Stimulated activated CD4-positive, alpha-beta T cell treated with anti-CD3 and anti-CD28 coated beads, Interleukin-1b, Interleukin-23, amount 100 ng/mL, for 4 hours (primary cell): Measurements from ENCODE around the gene WDR13.
A peak's percentile ranks its signal among the peaks of the same experiment; 100 is the strongest.
"Not testable (repeated sequence)": the region's sequence is repeated elsewhere in the genome, so short reads cannot be mapped to it uniquely, and the experiment has no call there.

Source experiments
- DNase-seq, 2 donors: peaks; one replicate each; pipeline ENCODE4 v3.0.0-alpha.2; 2020; ENCODE audit warnings: low read depth in 2 of 2

Gene WDR13

GRCh38 chrX:48592971-48593370 is 4.3 kb upstream of the WDR13 start:
- no peak for DNase-seq

DNA sequence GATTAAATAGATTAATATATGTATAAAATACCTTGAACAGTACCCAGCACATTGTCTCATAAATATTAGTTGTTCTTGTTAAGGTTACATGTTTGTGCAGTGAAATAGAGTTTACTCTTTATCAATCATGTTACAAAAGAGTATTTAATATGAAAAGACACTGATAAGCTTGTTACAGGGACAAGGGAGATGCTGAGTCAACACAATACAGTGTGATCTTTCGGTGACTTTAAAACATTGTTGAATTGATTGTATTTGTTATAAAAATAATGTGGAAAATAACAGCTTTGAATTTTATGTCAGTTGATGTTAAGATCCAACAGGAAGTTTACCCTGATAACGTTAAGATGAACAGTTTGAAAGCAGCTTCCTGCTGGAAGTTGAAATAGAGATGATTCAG is 1.4 kb upstream of the WDR13 start:
- DNase-seq = no peak

DNA sequence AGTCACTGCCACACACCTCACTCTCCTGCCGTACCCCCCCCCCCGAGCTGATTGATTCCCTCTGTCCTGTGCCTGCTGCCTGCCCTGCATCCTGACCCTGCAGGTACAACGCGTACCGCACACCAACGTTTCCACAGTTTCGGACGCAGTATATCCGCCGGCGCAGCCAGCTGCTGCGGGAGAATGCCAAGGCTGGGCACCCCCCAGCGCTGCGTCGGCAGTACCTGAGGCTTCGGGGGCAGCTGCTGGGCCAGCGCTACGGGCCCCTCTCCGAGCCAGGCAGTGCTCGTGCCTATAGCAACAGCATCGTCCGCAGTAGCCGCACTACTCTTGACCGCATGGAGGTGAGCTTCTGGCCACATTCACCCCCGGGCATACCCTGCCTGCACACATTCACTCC is 1.3 kb downstream of the WDR13 start:
- DNase-seq = no peak

DNA sequence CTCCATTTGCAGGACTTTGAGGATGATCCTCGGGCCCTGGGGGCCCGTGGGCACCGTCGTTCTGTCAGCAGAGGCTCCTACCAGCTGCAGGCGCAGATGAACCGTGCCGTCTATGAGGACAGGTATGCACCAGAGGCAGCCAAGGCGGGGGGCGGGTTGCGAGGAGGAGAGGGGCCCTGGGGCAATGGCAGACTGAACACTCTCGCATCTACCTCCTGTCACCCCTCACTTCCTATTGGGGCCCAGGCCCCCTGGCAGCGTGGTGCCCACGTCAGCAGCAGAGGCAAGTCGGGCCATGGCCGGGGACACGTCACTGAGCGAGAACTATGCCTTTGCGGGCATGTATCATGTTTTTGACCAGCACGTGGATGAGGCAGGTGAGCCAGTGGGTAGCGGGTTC is 2.0 kb downstream of the WDR13 start:
- DNase-seq = no peak

DNA sequence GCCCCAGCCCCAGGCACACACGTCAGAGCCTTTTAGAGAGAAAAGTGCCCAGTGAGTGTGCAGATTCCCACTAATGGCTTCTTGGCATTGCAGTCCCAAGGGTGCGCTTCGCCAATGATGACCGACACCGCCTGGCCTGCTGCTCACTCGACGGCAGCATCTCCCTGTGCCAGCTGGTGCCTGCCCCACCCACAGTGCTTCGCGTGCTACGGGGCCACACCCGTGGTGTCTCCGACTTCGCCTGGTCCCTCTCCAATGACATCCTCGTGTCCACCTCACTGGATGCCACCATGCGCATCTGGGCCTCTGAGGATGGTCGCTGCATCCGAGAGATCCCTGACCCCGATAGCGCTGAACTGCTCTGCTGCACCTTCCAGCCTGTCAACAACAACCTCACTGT is 2.9 kb downstream of the WDR13 start:
- no peak for DNase-seq

DNA sequence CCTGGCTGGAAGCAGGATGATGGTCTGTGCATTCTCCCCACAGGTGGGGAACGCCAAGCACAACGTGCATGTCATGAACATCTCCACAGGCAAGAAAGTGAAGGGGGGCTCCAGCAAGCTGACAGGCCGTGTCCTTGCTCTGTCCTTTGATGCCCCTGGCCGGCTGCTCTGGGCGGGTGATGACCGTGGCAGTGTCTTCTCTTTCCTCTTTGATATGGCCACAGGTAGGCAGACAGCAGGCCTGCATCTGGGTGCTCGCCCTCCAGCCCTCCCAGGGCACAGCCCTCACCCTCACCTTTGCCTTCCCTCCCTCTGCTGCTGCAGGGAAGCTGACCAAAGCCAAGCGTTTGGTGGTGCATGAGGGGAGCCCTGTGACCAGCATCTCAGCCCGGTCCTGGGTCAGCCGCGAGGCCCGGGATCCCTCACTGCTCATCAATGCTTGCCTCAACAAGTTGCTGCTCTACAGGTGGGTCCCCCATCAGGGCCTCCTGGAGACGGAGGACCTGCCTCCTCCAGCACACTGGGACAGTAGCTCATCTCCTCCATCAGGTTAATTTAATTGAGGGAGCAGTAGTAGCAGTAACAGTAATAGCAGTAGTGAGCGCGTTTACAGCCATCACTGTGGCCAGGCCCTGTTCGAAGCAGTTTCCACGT is 4.6 kb downstream of the WDR13 start:
- DNase-seq = no peak

GRCh38 chrX:48604701-48605100 is 7.4 kb downstream of the WDR13 start:
- no peak for DNase-seq

DNA sequence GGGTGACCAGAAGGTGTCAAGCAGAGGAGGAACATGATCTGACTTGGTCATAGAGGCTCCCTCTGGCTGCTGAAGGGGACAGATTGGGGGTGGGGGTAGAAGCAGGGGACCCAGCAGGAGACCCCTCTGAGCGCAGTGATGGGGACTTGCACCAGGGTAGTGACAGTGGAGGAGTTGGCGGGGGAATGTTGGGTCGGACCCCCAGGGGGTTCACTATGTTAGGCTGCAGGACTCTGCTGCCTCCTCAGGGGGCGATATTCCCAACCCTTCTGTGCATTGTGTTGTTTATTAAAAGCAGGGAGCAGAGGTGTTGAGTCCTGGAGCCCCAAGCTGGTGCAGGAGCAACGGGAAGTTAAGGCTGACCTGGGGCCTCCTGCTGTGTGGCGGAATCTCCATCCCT is 8.8 kb downstream of the WDR13 start:
- no peak for DNase-seq

- DNase-seq = no peak
These were observed 14.4 kb downstream of the WDR13 start for GRCh38 chrX:48611703-48612102.

DNA sequence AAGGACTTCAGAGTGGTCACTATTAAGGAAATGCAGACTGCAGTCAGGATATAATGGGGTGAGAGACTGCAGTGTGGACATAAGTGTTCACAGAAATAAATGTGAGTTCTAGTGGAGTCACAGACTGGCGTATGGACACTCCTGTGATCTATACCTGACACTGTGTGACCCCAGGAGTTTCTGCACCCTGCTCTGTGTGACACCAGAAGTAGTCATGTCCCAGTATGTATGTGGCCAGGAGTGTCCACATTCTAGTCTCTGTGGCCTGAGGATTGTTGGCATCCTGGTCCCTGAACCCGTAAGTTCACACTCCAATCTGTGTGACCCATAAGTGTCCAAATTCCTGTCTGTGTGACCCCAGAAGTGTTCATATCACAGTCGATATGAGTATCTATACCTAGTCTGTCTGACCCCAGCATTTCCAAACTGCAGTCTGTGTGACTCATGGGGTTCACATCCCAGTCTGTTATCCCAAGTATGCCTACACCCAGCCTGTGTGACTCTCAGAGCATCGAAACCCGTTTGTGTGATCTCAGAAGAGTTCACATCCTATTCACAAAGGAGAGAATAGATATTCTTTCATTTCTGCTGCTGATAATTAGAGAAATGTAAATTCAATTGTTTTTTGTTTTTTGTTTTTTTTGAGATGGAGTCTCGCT is 16.3 kb downstream of the WDR13 start:
- no peak for DNase-seq

- DNase-seq = no peak
These were observed 19.3 kb downstream of the WDR13 start for GRCh38 chrX:48616576-48616975.

DNA sequence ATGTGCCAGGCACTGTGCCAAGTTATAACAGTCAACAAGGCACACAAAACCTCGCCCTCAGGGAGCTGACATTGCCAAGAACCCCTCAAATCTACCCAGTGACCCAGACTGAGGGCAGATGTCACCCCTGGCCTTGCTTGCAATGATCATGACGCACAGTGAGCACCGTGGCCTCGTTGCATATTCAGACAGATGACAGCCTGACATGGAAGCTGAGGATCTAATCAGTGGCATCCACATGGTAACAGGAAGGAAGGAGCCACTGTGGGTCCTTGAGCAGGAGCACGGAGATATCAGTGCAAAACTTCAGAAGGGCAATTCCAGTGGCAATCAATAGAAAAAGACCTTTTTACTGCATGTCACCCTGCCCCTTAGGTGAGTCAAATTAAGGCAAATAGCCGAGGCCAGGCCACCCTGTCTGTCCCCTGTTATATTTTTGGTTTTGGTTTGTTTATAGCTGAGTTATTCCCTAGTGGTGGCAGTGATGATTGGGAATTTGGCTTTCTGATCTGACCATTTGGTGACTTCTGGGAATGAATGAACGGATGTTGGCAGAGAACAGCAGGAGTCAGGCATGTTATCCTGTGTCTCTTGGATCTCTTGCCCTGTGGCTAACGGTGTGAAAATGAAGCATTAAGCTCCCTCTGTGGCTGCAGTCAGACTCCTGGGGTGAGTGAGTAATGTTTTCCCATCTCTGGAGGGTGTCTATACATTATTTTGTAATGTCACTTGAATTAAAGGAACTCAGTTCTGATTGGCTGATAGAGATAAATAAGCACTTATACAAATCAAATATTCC is 20.4 kb downstream of the WDR13 start:
- no peak for DNase-seq

GRCh38 chrX:48626401-48627298 is 29.4 kb downstream of the WDR13 start:
- DNase-seq = no peak

DNA sequence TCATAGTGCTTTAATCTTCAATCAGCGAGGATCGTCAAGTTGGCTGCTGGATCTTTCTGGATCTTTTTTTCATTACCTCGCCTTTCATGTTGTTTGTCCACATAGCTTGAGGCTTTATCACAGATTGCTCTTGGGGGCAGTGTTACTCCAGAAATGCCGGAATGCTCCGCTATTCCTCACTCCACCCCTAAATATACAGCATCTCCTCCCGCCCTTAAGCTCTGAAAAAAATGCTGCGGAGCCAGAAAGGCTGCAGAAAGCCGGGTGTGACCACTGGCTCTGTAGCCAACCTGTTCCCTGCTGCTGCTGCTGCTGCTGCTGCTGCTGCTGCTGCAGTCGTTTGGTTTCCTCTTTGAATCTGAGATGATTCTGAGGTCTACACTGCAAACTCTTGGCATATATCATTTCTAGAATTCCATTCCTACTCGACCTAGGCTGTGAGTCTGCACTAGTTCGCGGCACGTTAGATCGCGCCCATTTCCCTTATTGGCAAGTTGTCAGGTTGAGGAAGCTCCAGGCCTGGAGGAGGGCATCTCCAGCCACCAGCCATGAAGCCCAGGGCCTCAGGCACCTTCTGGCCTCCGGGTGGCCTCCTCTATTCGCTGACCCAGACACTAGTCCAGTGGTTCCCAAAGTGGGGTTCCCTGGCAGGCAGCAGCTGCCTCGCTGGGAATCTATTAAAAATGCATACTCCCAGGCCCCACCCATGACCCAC is 34.2 kb downstream of the WDR13 start:
- peak; percentile 2 to 23 for DNase-seq

DNA sequence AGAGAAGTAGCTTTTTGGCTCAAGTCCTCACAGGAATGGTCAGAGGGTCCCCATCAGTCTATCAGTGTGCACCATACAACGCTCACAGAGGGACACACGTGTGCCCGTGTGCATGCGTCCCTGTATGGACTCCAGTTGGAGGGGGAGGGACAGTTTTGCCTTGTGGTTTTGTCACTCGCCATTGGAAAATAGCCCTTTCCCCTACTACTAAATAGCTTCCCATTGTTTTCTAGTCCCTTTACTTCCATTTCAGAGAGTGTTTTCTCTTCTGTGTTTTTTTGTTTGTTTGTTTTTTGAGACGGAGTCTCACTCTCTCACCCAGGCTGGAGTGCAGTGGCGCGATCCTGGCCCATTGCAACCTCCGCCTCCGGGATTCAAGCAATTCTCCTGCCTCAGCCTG is 34.9 kb downstream of the WDR13 start:
- DNase-seq = no peak

DNA sequence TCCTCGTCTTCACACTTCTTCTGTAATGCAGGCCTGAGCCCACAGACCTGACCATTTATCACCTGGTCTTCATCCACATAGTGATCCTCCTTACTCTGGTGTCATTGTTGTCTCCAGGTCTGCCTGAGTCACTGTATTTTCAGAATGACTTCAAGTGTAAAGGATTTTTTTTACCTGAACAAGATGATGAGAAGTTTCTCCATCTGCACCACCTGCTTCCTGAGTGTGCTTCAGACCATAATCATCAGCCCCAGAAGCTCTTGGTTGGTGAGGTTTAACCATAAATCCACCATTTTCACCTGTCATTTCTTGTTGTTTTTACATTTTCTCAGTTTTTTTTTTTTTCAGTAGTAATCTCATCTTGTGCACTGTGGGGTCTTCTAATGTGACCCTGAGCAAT is 39.0 kb downstream of the WDR13 start:
- DNase-seq = no peak

DNA sequence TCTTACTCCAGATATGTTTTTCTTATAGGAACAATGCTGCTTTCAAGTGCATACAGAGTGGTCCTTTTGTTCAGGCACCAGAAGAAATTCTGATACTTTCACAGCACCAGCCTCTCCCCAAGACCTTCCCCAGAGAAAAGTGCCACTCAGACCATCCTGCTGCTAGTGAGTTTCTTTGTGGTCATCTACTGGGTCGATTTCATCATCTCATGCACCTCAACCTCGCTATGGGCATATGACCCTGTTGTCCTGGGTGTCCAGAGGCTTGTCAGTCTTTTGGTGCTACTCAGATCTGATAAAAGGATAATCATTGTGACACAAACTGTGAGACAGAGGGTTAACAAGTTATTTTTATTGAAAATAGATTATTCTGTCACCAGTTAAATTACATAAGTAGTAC is 39.5 kb downstream of the WDR13 start:
- no peak for DNase-seq

DNA sequence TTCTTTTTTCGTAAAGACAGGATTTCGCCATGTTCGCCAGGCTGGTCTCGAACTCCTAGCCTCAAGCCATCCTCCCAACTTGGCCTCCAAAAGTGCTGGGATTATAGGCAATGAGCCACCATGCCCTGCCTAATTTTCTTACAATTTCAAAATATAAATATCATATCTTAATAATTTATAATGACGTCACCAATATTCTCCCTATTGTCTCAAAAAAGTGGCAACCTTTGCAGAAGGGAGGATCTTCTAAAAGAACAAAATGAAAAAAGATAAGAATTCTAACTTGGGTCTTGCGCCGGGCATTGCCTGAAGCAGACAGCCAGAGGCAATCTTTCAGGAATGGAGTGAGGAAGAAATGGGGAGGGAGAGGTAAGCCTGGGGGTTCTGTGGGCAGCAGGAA is 48.4 kb downstream of the WDR13 start:
- no peak for DNase-seq

- DNase-seq = peak in 1 of 2 donors; percentile 8
These were observed 51.1 kb downstream of the WDR13 start for GRCh38 chrX:48648336-48648751.

- DNase-seq = no peak
These were observed 51.8 kb downstream of the WDR13 start for GRCh38 chrX:48649102-48649501.

GRCh38 chrX:48652055-48652579 is 54.8 kb downstream of the WDR13 start:
- DNase-seq = not testable (repeated sequence)
